Ishikawa (cell line): ENCODE results near the gene HCFC1.

Experiments used
- CEBPB ChIP-seq: IDR thresholded peaks from 2 replicates; pipeline ENCODE4 v1.6.1; 2012
- CREB1 ChIP-seq: IDR thresholded peaks from 2 replicates; pipeline ENCODE4 v1.6.1; 2012; ENCODE audit warnings: low read depth
- EGR1 ChIP-seq: IDR thresholded peaks from 2 replicates; pipeline ENCODE4 v1.6.1; 2012
- EP300 ChIP-seq: IDR thresholded peaks from 2 replicates; pipeline ENCODE4 v1.6.1; 2012; ENCODE audit warnings: borderline replicate concordance
- FOXM1 ChIP-seq: IDR thresholded peaks from 2 replicates; pipeline ENCODE4 v1.6.1; 2012; ENCODE audit warnings: low read depth, borderline replicate concordance
- MAX ChIP-seq: IDR thresholded peaks from 2 replicates; pipeline ENCODE4 v1.6.1; 2012
- NFIC ChIP-seq: IDR thresholded peaks from 2 replicates; pipeline ENCODE4 v1.6.1; 2012
- RAD21 ChIP-seq: IDR thresholded peaks from 2 replicates; pipeline ENCODE4 v1.6.1; 2012; ENCODE audit warnings: low read depth
- REST ChIP-seq: IDR thresholded peaks from 2 replicates; pipeline ENCODE4 v1.6.1; 2012; ENCODE audit warnings: low read depth, mild to moderate bottlenecking
- TAF1 ChIP-seq: IDR thresholded peaks from 2 replicates; pipeline ENCODE4 v1.6.1; 2012; ENCODE audit warnings: low read depth, mild to moderate bottlenecking
- TCF12 ChIP-seq: IDR thresholded peaks from 2 replicates; pipeline ENCODE4 v1.6.1; 2012; ENCODE audit warnings: low read depth
- TEAD4 ChIP-seq: IDR thresholded peaks from 2 replicates; pipeline ENCODE4 v1.6.1; 2012
- USF1 ChIP-seq: IDR thresholded peaks from 2 replicates; pipeline ENCODE4 v1.6.1; 2012
- YY1 ChIP-seq: IDR thresholded peaks from 2 replicates; pipeline ENCODE4 v1.6.1; 2012; ENCODE audit warnings: low read depth
- ZBTB7A ChIP-seq: IDR thresholded peaks from 2 replicates; pipeline ENCODE4 v1.6.1; 2012; ENCODE audit warnings: low read depth

HCFC1 gene

GRCh38 chrX:153944800-153945150, 26.8 kb downstream of the HCFC1 start:
- TF ChIP-seq EGR1, result no peak
- no peak for TF ChIP-seq USF1
- no peak for TF ChIP-seq EP300
- no peak for TF ChIP-seq TAF1
- no peak for TF ChIP-seq RAD21
- TF ChIP-seq NFIC, result no peak
- TF ChIP-seq CREB1, result no peak
- no peak for TF ChIP-seq TCF12
- TF ChIP-seq CEBPB, result no peak
- TF ChIP-seq MAX, result no peak
- TF ChIP-seq REST, result no peak
- TF ChIP-seq FOXM1, result no peak
- no peak for TF ChIP-seq YY1
- no peak for TF ChIP-seq TEAD4
- no peak for TF ChIP-seq ZBTB7A

- TF ChIP-seq USF1 (peak; percentile 41; the same call in 1 of the 2 replicates), EP300 (no peak), RAD21 (no peak)
These were observed 27.3 kb downstream of the HCFC1 start, which contains the start of gene RENBP for GRCh38 chrX:153944140-153944799. Gene RENBP, minus strand, starts transcription at chrX:153944643. Its CDS starts 33 bp downstream, at chrX:153944610.

GRCh38 chrX:153941336-153942252, 30.0 kb downstream of the HCFC1 start:
- no peak for TF ChIP-seq CEBPB
- TF ChIP-seq ZBTB7A, result no peak
- no peak for TF ChIP-seq REST
- no peak for TF ChIP-seq YY1
- no peak for TF ChIP-seq EGR1
- TF ChIP-seq RAD21, result no peak
- TF ChIP-seq CREB1, result no peak
- no peak for TF ChIP-seq TCF12
- TF ChIP-seq TAF1, result no peak
- TF ChIP-seq TEAD4, result no peak
- no peak for TF ChIP-seq MAX
- no peak for TF ChIP-seq NFIC

- TF ChIP-seq EGR1 (no peak), FOXM1 (no peak), MAX (no peak), RAD21 (no peak), REST (no peak), ZBTB7A (no peak), CREB1 (no peak), TCF12 (no peak), TEAD4 (no peak), CEBPB (no peak), YY1 (no peak), USF1 (no peak), EP300 (no peak), TAF1 (no peak), NFIC (no peak)
These were observed 32.0 kb downstream of the HCFC1 start for GRCh38 chrX:153939573-153939972.
